ENCODE data around the gene PIK3R6.
"Not testable (repeated sequence)": the region's sequence is repeated elsewhere in the genome, so short reads cannot be mapped to it uniquely, and the experiment has no call there.

Gene PIK3R6

GRCh38 chr17:8873801-8874715 lies 6.6 kb upstream of the PIK3R6 start:
- DNase-seq (ENCODE audit: low read depth): no peak

GRCh38 chr17:8872705-8873435 lies 5.4 kb upstream of the PIK3R6 start:
- DNase-seq (ENCODE audit: low read depth): no peak

- DNase-seq (ENCODE audit: low read depth): no peak
Observed at GRCh38 chr17:8872036-8872704, 4.7 kb upstream of the PIK3R6 start.

- DNase-seq (ENCODE audit: low read depth): no peak
Observed at GRCh38 chr17:8871081-8871581, 3.7 kb upstream of the PIK3R6 start.

- no peak for DNase-seq (ENCODE audit: low read depth)
Observed at GRCh38 chr17:8870406-8871040, 3.0 kb upstream of the PIK3R6 start.

GRCh38 chr17:8869114-8869815 lies 1.8 kb upstream of the PIK3R6 start:
- DNase-seq (ENCODE audit: low read depth): no peak

- no peak for DNase-seq (ENCODE audit: low read depth)
Observed at GRCh38 chr17:8868529-8868951, 1.1 kb upstream of the PIK3R6 start.

- no peak for DNase-seq (ENCODE audit: low read depth)
Observed at GRCh38 chr17:8868092-8868491, 618 bp upstream of the PIK3R6 start.

GRCh38 chr17:8865811-8866210 lies 1.7 kb downstream of the PIK3R6 start:
- DNase-seq (ENCODE audit: low read depth): no peak

- no peak for DNase-seq (ENCODE audit: low read depth)
Observed at GRCh38 chr17:8865385-8865784, 2.1 kb downstream of the PIK3R6 start.

- DNase-seq (ENCODE audit: low read depth): no peak
Observed at GRCh38 chr17:8862213-8863056, 5.0 kb downstream of the PIK3R6 start.

GRCh38 chr17:8861495-8862181 lies 5.8 kb downstream of the PIK3R6 start:
- DNase-seq (ENCODE audit: low read depth): no peak

GRCh38 chr17:8859804-8860430 lies 7.6 kb downstream of the PIK3R6 start:
- DNase-seq (ENCODE audit: low read depth): no peak

GRCh38 chr17:8859027-8859803 lies 8.3 kb downstream of the PIK3R6 start:
- no peak for DNase-seq (ENCODE audit: low read depth)

GRCh38 chr17:8857919-8858318 lies 9.6 kb downstream of the PIK3R6 start:
- no peak for DNase-seq (ENCODE audit: low read depth)

- no peak for DNase-seq (ENCODE audit: low read depth)
Observed at GRCh38 chr17:8856869-8857575, 10.5 kb downstream of the PIK3R6 start.

- not testable (repeated sequence) for DNase-seq (ENCODE audit: low read depth)
Observed at GRCh38 chr17:8856205-8856603, 11.3 kb downstream of the PIK3R6 start.

Data from GM04504 (cell line).